Measurements from ENCODE around the gene NACC1. TPM values are rescaled to one million over a fixed set of nuclear protein-coding genes. Genes with fewer than 3 reads are reported as not detected.
"Not testable (repeated sequence)": the region's sequence is repeated elsewhere in the genome, so short reads cannot be mapped to it uniquely, and the experiment has no call there.

NACC1 gene
- total RNA-seq, 4 donors from 2014 or later = 12.0 to 44.7 (median 23.0) TPM

- ATAC-seq (ENCODE audit: low FRiP score) = no peak
- no peak for TF ChIP-seq CTCF (IDR thresholded peaks at IDR 0.05)
- DNase-seq (ENCODE audit: low spot score) = no peak
Observed at GRCh38 chr19:13173139-13173737, 55.2 kb downstream of the NACC1 start.

- DNase-seq (ENCODE audit: low spot score) = no peak
- ATAC-seq (ENCODE audit: low FRiP score) = no peak
- no peak for TF ChIP-seq CTCF (IDR thresholded peaks at IDR 0.05)
Observed at GRCh38 chr19:13176345-13176744, 58.3 kb downstream of the NACC1 start.

GRCh38 chr19:13177584-13177983 is 59.5 kb downstream of the NACC1 start:
- not testable (repeated sequence) for DNase-seq (ENCODE audit: low spot score); ATAC-seq (ENCODE audit: low FRiP score)

GRCh38 chr19:13178291-13178690 is 60.2 kb downstream of the NACC1 start:
- not testable (repeated sequence) for ATAC-seq (ENCODE audit: low FRiP score)

GRCh38 chr19:13181747-13182388 is 63.8 kb downstream of the NACC1 start:
- no peak for DNase-seq (ENCODE audit: low spot score)
- no peak for ATAC-seq (ENCODE audit: low FRiP score)
- TF ChIP-seq CTCF (IDR thresholded peaks at IDR 0.05) = no peak

More at GRCh38 chr19:13178291-13178690, 60.2 kb downstream of the NACC1 start:
- not testable (repeated sequence) for DNase-seq (ENCODE audit: low spot score)

GRCh38 chr19:13184926-13185325 is 66.9 kb downstream of the NACC1 start:
- not testable (repeated sequence) for ATAC-seq (ENCODE audit: low FRiP score); DNase-seq (ENCODE audit: low spot score)

- not testable (repeated sequence) for ATAC-seq (ENCODE audit: low FRiP score); DNase-seq (ENCODE audit: low spot score)
Observed at GRCh38 chr19:13185763-13186657, 67.9 kb downstream of the NACC1 start.

GRCh38 chr19:13186688-13187087 is 68.6 kb downstream of the NACC1 start:
- not testable (repeated sequence) for DNase-seq (ENCODE audit: low spot score); ATAC-seq (ENCODE audit: low FRiP score)

- ATAC-seq (ENCODE audit: low FRiP score) (no peak), DNase-seq (ENCODE audit: low spot score) (no peak)
- no peak for TF ChIP-seq CTCF (IDR thresholded peaks at IDR 0.05)
Observed at GRCh38 chr19:13187419-13187818, 69.4 kb downstream of the NACC1 start.

Data from omental fat pad (tissue), 4 donors.